GM23338 (cell line): ENCODE results near the gene VPS72. TPM values are rescaled to one million over a fixed set of nuclear protein-coding genes. Genes with fewer than 3 reads are reported as not detected.

Experiments
- ATAC-seq: fragments of 200-7000 bp; cut with Tn5 transposase; 3 replicates; pipeline ENCODE4 v1.9.1; 2020
- DNase-seq: peaks from one replicate; pipeline ENCODE4 v3.0.0-alpha.2; 2015; ENCODE audit warnings: low spot score
- H2AFZ ChIP-seq: fragments of 200-600 bp; sonication (generic); 2 replicates; pipeline ENCODE4 v1.8.0; 2016; ENCODE audit warnings: antibody characterized with exemption, mild to moderate bottlenecking, moderate library complexity
- H3F3A ChIP-seq: fragments of 200-600 bp; sonication (generic); replicated peaks from 2 replicates; pipeline ENCODE4 v1.8.0; 2017; ENCODE audit warnings: antibody characterized with exemption, mixed run types, low read depth
- H3K27ac ChIP-seq: fragments of 200-600 bp; sonication (generic); 2 replicates; pipeline ENCODE4 v1.6.1; 2016; ENCODE audit warnings: low read depth
- H3K27me3 ChIP-seq: fragments of 200-600 bp; sonication (generic); 2 replicates; pipeline ENCODE4 v1.8.0; 2016; ENCODE audit warnings: mild to moderate bottlenecking, mixed run types, moderate library complexity; ENCODE audit not compliant: insufficient read depth
- H3K36me3 ChIP-seq: fragments of 200-600 bp; sonication (generic); 2 replicates; pipeline ENCODE4 v1.8.0; 2016; ENCODE audit warnings: mild to moderate bottlenecking; ENCODE audit not compliant: insufficient read depth
- H3K4me1 ChIP-seq: fragments of 200-600 bp; sonication (generic); 2 replicates; pipeline ENCODE4 v1.8.0; 2016; ENCODE audit warnings: mild to moderate bottlenecking, moderate library complexity; ENCODE audit not compliant: insufficient read depth
- H3K4me2 ChIP-seq: fragments of 200-600 bp; sonication (generic); 2 replicates; pipeline ENCODE4 v1.7.1; 2017; ENCODE audit warnings: mixed run types
- H3K4me3 ChIP-seq: fragments of 200-600 bp; sonication (generic); 2 replicates; pipeline ENCODE4 v1.6.1; 2016; ENCODE audit warnings: mixed run types
- H3K79me2 ChIP-seq: fragments of 200-600 bp; sonication (generic); replicated peaks from 2 replicates; pipeline ENCODE4 v1.8.0; 2017; ENCODE audit warnings: mild to moderate bottlenecking; ENCODE audit not compliant: insufficient read depth
- H3K9me2 ChIP-seq: fragments of 200-600 bp; sonication (generic); 2 replicates; pipeline ENCODE4 v1.8.0; 2017; ENCODE audit not compliant: insufficient read depth
- H4K20me1 ChIP-seq: fragments of 200-600 bp; sonication (generic); replicated peaks from 2 replicates; pipeline ENCODE4 v1.8.0; 2017; ENCODE audit warnings: mild to moderate bottlenecking; ENCODE audit not compliant: insufficient read depth
- H3K27ac Mint-ChIP-seq: 2 replicates; pipeline ENCODE4 v1.8.0; 2020; ENCODE audit warnings: inconsistent platforms, mild to moderate bottlenecking, moderate library complexity, mixed read lengths
- H3K27me3 Mint-ChIP-seq: 3 replicates; pipeline ENCODE4 v1.8.0; 2022; ENCODE audit warnings: low read depth, mild to moderate bottlenecking, moderate library complexity, mixed read lengths, inconsistent platforms; ENCODE audit not compliant: insufficient read depth, poor library complexity
- H3K36me3 Mint-ChIP-seq: 3 replicates; pipeline ENCODE4 v1.8.0; 2021; ENCODE audit warnings: low read depth, mild to moderate bottlenecking, inconsistent platforms, moderate library complexity, mixed read lengths
- H3K4me1 Mint-ChIP-seq: 3 replicates; pipeline ENCODE4 v1.8.0; 2020; ENCODE audit warnings: mild to moderate bottlenecking, inconsistent platforms, mixed read lengths
- H3K4me3 Mint-ChIP-seq: 3 replicates; pipeline ENCODE4 v1.8.0; 2021; ENCODE audit warnings: moderate library complexity, mild to moderate bottlenecking, inconsistent platforms, mixed read lengths
- H3K9me3 Mint-ChIP-seq: 3 replicates; pipeline ENCODE4 v1.8.0; 2020; ENCODE audit warnings: moderate library complexity, mild to moderate bottlenecking, inconsistent platforms, mixed read lengths
- CREB1 ChIP-seq: fragments of 250-450 bp; sonication (Bioruptor Pico); IDR thresholded peaks from 2 replicates; pipeline ENCODE4 v1.5.0; 2020; ENCODE audit warnings: low read depth, mild to moderate bottlenecking, moderate library complexity
- CTCF ChIP-seq, 2 experiments: fragments of 200-600 bp in 1 of 2; sonication (generic) in 1 of 2; conservative IDR thresholded peaks; 2 replicates each; pipeline versions ENCODE4 v1.5.1 to v1.6.1; 2016 to 2017; ENCODE audit warnings: antibody characterized with exemption in 2 of 2, low read depth in 2 of 2, mild to moderate bottlenecking in 2 of 2, moderate library complexity in 1 of 2
- EZH2 ChIP-seq: fragments of 200-600 bp; sonication (generic); IDR thresholded peaks from one replicate; pipeline ENCODE4 v1.8.0; 2017; ENCODE audit warnings: antibody characterized with exemption, mild to moderate bottlenecking, low read depth; ENCODE audit not compliant: unreplicated experiment
- EZH2phosphoT487 ChIP-seq: fragments of 200-600 bp; sonication (generic); IDR thresholded peaks from one replicate; pipeline ENCODE4 v1.8.1; 2018; ENCODE audit warnings: antibody characterized with exemption; ENCODE audit not compliant: unreplicated experiment
- JUNB ChIP-seq: IDR thresholded peaks from one replicate; pipeline ENCODE4 v1.6.1; 2016; ENCODE audit warnings: antibody characterized with exemption; ENCODE audit not compliant: unreplicated experiment
- NANOG ChIP-seq: IDR thresholded peaks from 2 replicates; pipeline ENCODE4 v1.6.1; 2016; ENCODE audit warnings: antibody characterized with exemption, borderline replicate concordance
- POLR2AphosphoS5 ChIP-seq: IDR thresholded peaks from 2 replicates; pipeline ENCODE4 v1.6.1; 2016; ENCODE audit warnings: antibody characterized with exemption, low read depth
- STAT1 ChIP-seq: IDR thresholded peaks from one replicate; pipeline ENCODE4 v1.6.1; 2016; ENCODE audit warnings: antibody characterized with exemption; ENCODE audit not compliant: unreplicated experiment
- ZNF114 ChIP-seq: fragments of 250-450 bp; sonication (Bioruptor Pico); IDR thresholded peaks from 2 replicates; pipeline ENCODE4 v1.5.0; 2020; ENCODE audit warnings: mild to moderate bottlenecking, moderate library complexity
- ZNF462 ChIP-seq: fragments of 250-450 bp; sonication (Bioruptor Pico); IDR thresholded peaks from 2 replicates; pipeline ENCODE4 v1.5.0; 2020; ENCODE audit warnings: mild to moderate bottlenecking, moderate library complexity
- polyA plus RNA-seq: library from polyadenylated mRNA; unstranded; fragments of >200 nt; fragmentation: Nextera tagmentation; extraction: Ambion mirVana; gene quantifications from 2 replicates; pipeline ENCODE4 v1.2.1, GENCODE V29; 2016
- total RNA-seq: library from RNA; depleted of rRNA; stranded (reverse); fragments of >200 nt; shearing (Covaris generic); gene quantifications from 2 replicates; pipeline ENCODE4 v1.2.3, GENCODE V29; 2014
- TF ChIP-seq, protein P1 (sequence below): IDR thresholded peaks from 2 replicates; pipeline ENCODE4 v1.6.1; 2016; ENCODE audit warnings: antibody characterized with exemption

The VPS72 gene
- total and polyA plus RNA-seq, 2 experiments from 2014 or later = 60.2 to 90.3 TPM

DNA sequence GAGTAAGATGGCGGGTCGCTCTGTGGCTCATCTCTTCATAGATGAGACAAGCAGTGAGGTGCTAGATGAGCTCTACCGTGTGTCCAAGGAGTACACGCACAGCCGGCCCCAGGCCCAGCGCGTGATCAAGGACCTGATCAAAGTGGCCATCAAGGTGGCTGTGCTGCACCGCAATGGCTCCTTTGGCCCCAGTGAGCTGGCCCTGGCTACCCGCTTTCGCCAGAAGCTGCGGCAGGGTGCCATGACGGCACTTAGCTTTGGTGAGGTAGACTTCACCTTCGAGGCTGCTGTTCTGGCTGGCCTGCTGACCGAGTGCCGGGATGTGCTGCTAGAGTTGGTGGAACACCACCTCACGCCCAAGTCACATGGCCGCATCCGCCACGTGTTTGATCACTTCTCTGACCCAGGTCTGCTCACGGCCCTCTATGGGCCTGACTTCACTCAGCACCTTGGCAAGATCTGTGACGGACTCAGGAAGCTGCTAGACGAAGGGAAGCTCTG, 31.2 kb downstream of the VPS72 start (continued):
- no peak for TF ChIP-seq EZH2phosphoT487
- no peak for TF ChIP-seq JUNB
- no peak for TF ChIP-seq CREB1 (CRISPR knock-in tag)
- TF ChIP-seq NANOG = no peak
- TF ChIP-seq ZNF114 (CRISPR knock-in tag) = no peak
- TF ChIP-seq POLR2AphosphoS5 = no peak
- TF ChIP-seq EZH2 = no peak

DNA sequence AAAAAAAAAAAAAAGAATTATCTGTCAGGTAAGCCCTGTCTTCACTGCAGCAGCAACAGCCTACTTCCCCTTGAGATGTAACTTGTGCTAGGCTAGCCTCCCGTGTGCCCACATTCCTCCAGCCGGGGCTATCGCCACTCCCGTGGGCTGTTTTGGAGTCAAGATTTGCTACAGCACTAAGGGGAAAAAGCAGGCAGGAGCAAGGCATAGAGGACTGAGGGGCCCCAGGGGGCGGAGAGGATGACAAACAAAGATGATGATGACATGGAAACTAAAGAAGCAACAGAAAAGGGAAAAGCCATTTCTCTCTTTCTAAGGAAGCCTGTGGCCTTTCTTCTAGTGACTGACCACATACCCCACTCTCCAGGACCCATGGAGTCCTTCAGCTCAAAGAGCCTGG, 31.7 kb downstream of the VPS72 start:
- H3K9me2 ChIP-seq = no peaks in the 10 kb centered on the region
- peaks cover 5% of the 10 kb centered on the region; the same call in 1 of the 2 replicates for H3K4me1 ChIP-seq
- no peak for DNase-seq
- no peak for ATAC-seq
- no peak overlapping the region for H3K27ac ChIP-seq
- Mint-ChIP-seq H3K27me3 (peaks cover 11% of the 10 kb centered on the region), H3K36me3 (peaks cover 13% of the 10 kb centered on the region), H3K4me1 (peaks cover 12% of the 10 kb centered on the region; the same call in 2 of the 3 replicates), H3K9me3 (no peaks in the 10 kb centered on the region), H3K27ac (no peak overlapping the region), H3K4me3 (no peak overlapping the region)
- H4K20me1 ChIP-seq = no peaks in the 10 kb centered on the region
- H3K4me3 ChIP-seq = no peak overlapping the region
- no peak overlapping the region for H2AFZ ChIP-seq
- H3K27me3 ChIP-seq = no peaks in the 10 kb centered on the region
- no peaks in the 10 kb centered on the region for H3K79me2 ChIP-seq
- TF ChIP-seq STAT1 (no peak), NANOG (no peak), CREB1 (CRISPR knock-in tag) (no peak), ZNF114 (CRISPR knock-in tag) (no peak), JUNB (no peak), ZNF462 (CRISPR knock-in tag) (no peak), CTCF (conservative IDR thresholded peaks at IDR 0.05; ENCODE audit: low read depth in 2 of 2) (no peak)
- TF ChIP-seq, protein P1, sequence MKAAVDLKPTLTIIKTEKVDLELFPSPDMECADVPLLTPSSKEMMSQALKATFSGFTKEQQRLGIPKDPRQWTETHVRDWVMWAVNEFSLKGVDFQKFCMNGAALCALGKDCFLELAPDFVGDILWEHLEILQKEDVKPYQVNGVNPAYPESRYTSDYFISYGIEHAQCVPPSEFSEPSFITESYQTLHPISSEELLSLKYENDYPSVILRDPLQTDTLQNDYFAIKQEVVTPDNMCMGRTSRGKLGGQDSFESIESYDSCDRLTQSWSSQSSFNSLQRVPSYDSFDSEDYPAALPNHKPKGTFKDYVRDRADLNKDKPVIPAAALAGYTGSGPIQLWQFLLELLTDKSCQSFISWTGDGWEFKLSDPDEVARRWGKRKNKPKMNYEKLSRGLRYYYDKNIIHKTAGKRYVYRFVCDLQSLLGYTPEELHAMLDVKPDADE = no peak
- 0 out of 2 replicates have a peak, but pooled peaks cover 6% of the 10 kb centered on the region for H3K36me3 ChIP-seq
- H3K4me2 ChIP-seq = no peak overlapping the region
- H3F3A ChIP-seq = no peaks in the 10 kb centered on the region; the same call in 1 of the 2 replicates
